HG03432 (cell line): ENCODE data around the gene TM4SF1.
"Not testable (repeated sequence)": the region's sequence is repeated elsewhere in the genome, so short reads cannot be mapped to it uniquely, and the experiment has no call there.

Experiments
- ATAC-seq: cut with Tn5 transposase; IDR thresholded peaks from one replicate; pipeline ENCODE4 v1.9.1; 2021; ENCODE audit warnings: mild to moderate bottlenecking, moderate library complexity; ENCODE audit not compliant: unreplicated experiment

The TM4SF1 gene

GRCh38 chr3:149395107-149396089, 17.9 kb upstream of the TM4SF1 start:
- ATAC-seq: no peak

GRCh38 chr3:149393345-149394160, 16.1 kb upstream of the TM4SF1 start:
- peak; percentile 87 for ATAC-seq

GRCh38 chr3:149391960-149392359, 14.5 kb upstream of the TM4SF1 start:
- ATAC-seq: no peak

GRCh38 chr3:149390772-149391212, 13.3 kb upstream of the TM4SF1 start:
- no peak for ATAC-seq

- ATAC-seq: no peak
Observed at GRCh38 chr3:149390294-149390693, 12.8 kb upstream of the TM4SF1 start.

GRCh38 chr3:149388531-149389417, 11.3 kb upstream of the TM4SF1 start:
- no peak for ATAC-seq

- no peak for ATAC-seq
Observed at GRCh38 chr3:149388001-149388440, 10.6 kb upstream of the TM4SF1 start.

GRCh38 chr3:149386299-149386606, 8.8 kb upstream of the TM4SF1 start:
- ATAC-seq: no peak

GRCh38 chr3:149385617-149386298, 8.3 kb upstream of the TM4SF1 start:
- no peak for ATAC-seq

- ATAC-seq: no peak
Observed at GRCh38 chr3:149384911-149385321, 7.5 kb upstream of the TM4SF1 start.

- no peak for ATAC-seq
Observed at GRCh38 chr3:149384167-149384566, 6.7 kb upstream of the TM4SF1 start.

- ATAC-seq: no peak
Observed at GRCh38 chr3:149383703-149384102, 6.3 kb upstream of the TM4SF1 start.

GRCh38 chr3:149382518-149382917, 5.1 kb upstream of the TM4SF1 start:
- no peak for ATAC-seq

- ATAC-seq: peak; percentile 65
Observed at GRCh38 chr3:149382101-149382467, 4.6 kb upstream of the TM4SF1 start.

GRCh38 chr3:149381173-149382100, 4.0 kb upstream of the TM4SF1 start:
- no peak for ATAC-seq

GRCh38 chr3:149380220-149380619, 2.8 kb upstream of the TM4SF1 start:
- ATAC-seq: not testable (repeated sequence)

- no peak for ATAC-seq
Observed at GRCh38 chr3:149378478-149379309, 1.2 kb upstream of the TM4SF1 start.

GRCh38 chr3:149376718-149377407, 586 bp downstream of the TM4SF1 start:
- ATAC-seq: no peak
